HG03135 (cell line): ENCODE measurements around the gene PRM1.
"Not testable (repeated sequence)": the region's sequence is repeated elsewhere in the genome, so short reads cannot be mapped to it uniquely, and the experiment has no call there.

Experiments
- ATAC-seq: cut with Tn5 transposase; IDR thresholded peaks from one replicate; pipeline ENCODE4 v1.9.1; 2021; ENCODE audit warnings: mild to moderate bottlenecking, moderate library complexity; ENCODE audit not compliant: unreplicated experiment

Gene PRM1

DNA sequence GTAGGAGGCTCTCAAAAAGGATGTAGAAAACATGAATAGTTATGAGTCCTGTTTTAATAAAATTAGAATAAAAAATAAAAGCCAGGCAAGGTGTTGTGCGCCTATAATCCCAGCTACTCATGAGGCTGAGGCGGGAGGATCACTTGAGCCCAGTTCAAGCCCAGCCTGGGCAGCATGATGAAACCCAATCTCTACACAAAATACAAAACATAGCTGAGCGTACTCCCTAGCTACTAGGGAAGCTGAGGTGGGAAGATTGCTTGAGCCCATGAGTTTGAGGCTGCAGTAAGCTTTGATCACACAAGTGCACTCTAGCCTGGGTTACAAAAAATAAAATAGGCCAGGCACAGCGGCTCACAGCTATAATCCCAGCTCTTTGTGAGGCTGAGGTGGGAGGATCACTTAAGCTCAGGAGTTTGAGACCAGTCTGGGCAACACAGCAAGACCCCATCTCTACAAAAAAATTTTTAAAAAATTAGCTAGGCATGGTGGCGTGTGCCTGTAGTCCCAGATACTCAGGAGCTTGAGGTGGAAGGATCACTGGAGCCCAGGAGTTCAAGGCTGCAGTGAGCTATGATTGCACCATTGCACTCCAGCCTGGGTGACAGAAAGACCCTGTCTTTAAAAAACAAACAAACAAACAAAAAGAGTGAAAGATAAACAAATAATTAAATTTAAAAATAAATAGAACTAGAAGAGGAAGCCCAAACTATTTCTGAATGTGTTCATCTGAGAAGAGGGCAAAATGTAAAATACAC lies 17.2 kb upstream of the PRM1 start:
- no peak for ATAC-seq

DNA sequence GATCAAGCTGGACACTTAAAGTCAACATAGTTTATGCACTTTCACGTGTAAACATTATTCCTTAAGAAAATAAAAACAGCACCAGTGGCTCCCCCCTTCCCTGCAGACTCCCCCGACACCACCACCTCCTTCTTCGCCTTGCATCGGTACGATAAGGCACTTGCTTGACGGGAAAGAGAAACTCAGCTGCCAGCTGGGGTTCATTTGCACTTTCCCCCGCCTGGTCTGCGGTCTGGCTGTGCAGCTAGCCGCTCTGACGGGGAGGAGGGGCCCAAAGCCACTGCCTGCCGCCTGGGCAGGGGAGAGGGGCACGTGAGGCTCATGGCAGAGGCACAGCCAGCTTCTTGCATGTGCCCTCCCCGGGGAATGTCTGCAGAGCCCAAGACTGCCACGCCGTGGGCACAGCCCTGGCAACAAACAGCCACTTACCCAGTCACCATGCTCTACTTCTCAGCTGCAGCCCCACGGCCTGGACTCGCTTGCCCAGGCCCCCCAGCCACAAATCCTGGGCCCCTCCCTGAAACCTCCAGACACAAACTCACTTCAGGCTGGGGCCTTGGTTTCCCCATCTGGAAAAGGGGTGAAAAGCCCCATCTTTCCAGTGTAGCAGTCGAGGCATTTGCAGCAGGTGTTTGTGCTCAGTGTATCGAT lies 16.5 kb upstream of the PRM1 start:
- ATAC-seq: peak; percentile 63

DNA sequence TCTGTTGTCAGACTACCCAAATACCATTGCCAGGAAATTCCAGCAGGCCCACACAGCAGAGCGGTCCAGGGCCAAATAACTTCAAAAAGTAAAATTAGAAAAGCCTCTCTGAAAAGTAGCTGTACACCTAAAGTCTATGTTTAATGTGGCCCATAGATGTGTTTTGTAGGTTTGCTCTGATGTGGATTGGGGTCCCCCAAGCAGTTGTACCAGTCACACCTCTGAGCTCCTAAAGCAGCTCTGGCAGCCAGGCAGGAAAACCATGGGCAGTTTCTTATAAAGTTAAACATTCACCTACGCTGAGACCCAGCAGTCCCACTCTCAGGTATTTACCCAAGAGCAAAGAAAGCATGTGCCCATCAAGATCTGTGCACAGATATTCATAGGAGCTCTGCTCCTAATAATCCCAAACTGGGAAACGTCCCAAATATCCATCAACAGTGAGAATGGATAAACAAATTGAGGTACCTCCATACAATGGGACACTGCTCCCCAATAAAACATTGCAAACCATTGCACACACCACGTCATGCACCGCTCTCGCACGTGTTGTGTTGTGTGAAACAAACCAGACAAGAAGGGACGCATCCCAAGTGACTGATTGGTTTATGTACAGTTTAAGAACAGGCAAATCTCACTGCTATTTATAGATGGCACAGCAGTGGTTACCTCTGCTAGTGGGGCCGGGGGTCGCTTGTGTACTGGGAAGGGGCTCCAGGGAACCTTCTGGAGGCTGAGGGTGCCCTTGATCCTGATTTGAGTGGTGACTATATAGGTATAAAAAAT lies 15.8 kb upstream of the PRM1 start:
- ATAC-seq: peak; percentile 22

DNA sequence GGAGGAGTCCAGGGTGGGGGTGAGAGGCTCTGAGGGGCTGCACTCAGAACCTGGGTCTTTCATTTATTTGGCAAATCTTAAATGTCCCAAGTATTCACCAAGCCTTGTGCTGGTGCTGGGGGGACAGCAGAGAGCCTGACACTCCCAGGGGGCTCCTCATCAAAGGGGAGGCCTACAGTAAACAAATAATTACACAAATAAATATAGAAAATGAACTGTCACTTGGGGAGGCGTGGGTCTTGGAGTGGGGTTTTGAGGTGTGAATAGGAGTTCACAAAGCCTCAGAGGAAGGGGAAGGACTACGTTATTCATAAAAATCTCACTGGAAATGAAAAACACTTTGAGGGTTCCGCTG lies 15.2 kb upstream of the PRM1 start:
- no peak for ATAC-seq

DNA sequence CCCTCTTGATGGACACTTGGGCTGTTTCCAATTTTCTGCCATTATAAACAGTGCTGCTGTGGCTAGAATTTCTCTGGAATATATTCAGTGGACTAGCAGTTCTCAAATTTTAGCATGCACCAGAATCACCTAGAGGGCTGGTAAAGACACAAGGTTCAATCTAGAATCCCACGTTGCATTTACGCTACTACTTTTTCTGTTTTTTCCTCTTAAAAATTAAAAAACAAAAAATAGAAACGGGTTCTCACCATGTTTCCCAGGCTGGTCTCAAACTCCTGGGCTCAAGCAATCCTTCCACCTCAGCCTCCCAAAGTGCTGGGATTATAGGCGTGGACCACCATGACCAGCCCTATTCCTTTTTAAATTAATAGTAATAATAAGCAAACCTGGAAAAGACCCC lies 14.5 kb upstream of the PRM1 start:
- ATAC-seq: no peak

GRCh38 chr16:11292076-11292748 lies 11.1 kb upstream of the PRM1 start:
- ATAC-seq: no peak

DNA sequence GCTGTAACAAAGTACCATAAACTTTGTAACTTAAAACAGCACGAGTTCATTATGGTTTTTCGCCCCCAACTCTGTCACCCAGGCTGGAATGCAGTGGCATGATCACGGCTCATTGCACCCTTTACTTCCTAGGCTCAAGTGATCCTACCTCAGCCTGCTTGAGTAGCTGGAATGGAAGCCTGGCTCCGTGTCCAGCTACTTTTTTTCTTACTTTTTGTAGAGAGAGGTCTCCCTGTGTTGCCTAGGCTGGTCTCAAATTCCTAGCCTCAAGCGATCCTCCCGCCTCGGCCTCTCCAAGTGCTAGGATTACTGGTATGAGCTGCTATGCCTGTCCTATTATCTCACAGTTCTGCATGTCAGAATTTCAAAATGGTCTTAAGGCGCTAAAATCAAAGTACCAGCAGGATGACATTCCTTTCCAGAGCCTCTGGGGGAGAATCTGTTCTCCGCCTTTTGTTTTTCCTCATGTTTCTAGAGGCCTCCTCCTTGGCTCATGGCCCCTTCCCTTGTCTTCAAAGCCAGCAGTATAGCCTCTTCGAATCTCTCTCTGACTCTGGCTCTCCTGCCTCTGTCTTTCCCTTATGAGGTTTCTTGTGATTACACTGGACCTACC lies 10.1 kb upstream of the PRM1 start:
- no peak for ATAC-seq

GRCh38 chr16:11290102-11290893 lies 9.2 kb upstream of the PRM1 start:
- no peak for ATAC-seq

GRCh38 chr16:11289696-11290095 lies 8.6 kb upstream of the PRM1 start:
- ATAC-seq: not testable (repeated sequence)

- ATAC-seq: no peak
Observed at GRCh38 chr16:11289202-11289601, 8.1 kb upstream of the PRM1 start.

- ATAC-seq: no peak
Observed at GRCh38 chr16:11285842-11286241, 4.7 kb upstream of the PRM1 start.

- ATAC-seq: no peak
Observed at GRCh38 chr16:11283820-11284248, 2.7 kb upstream of the PRM1 start.

DNA sequence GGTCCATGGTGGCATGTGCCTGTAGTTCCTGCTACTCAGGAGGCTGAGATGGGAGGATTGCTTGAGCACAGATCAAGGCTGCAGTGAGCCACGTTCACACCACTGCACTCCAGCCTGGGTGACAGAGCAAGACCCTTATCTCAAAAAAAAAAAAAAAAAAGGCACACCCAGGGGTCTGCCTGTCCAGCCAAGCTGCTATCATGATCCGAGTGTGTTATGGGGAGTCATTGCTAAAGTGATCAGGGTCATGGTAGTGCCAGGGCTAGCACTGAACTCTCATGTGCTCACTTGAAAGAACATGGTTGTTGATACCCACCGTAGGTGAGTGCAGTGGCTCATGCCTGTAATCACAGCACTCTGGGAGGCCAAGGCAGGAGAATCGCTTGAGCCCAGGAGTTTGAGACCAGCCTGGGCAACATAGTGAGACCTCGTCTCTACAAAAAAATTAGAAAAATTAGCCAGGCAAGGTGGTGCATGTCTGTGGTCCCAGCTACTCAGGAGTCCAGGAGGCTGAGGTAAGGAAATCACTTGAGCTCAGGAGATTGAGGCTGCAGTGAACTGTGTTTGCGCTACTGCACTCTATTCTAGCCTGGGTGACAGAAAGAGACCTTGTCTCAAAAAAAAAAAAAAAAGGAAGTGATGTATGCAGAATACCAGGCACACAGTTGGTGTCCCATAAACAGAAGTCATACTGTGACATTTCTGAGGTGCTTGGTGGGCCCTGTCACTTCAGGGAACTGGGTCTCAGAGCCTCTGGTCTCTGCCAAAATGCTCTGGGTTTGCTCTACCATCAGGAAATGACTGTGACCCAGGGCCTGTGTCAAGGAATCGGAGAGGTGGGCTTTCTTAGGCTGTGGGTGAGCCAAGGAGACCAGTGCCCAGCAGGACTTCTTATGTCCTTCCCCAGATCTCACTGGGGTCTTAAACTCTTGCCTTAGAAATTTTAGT lies 2.2 kb downstream of the PRM1 start:
- ATAC-seq: no peak

DNA sequence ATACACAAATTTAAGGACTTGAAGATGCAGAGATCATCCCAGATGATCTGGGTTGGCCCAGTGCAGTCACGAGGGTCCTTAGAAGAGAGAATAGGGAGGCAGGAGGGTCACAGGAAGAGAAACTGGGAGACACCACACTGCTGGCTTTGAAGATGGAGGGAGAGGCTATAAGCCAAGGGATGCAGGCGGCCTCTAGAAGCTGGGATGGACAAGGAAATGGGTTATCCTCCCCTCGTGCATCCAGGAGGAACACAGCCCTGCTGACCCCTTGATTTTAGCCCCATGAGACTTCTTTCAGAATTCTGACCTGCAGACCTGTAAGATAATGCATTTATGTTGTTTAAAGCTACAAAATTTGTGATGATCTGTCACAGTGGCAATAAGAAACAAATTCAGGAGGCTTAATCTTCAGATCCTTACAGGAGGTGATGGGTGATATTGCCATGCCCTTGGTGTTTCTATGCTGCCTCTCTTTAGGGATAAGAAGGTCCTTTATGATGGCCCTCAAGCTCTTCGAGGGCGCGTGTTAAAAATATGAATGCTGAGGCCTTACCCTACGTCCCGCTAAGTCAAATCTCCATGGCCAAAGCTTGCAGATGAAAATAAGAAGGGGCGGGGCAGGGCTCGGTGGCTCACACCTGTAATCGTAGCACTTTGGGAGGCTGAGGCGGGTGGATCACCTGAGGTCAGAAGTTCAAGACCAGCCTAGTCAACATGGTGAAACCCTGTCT lies 3.4 kb downstream of the PRM1 start:
- no peak for ATAC-seq

DNA sequence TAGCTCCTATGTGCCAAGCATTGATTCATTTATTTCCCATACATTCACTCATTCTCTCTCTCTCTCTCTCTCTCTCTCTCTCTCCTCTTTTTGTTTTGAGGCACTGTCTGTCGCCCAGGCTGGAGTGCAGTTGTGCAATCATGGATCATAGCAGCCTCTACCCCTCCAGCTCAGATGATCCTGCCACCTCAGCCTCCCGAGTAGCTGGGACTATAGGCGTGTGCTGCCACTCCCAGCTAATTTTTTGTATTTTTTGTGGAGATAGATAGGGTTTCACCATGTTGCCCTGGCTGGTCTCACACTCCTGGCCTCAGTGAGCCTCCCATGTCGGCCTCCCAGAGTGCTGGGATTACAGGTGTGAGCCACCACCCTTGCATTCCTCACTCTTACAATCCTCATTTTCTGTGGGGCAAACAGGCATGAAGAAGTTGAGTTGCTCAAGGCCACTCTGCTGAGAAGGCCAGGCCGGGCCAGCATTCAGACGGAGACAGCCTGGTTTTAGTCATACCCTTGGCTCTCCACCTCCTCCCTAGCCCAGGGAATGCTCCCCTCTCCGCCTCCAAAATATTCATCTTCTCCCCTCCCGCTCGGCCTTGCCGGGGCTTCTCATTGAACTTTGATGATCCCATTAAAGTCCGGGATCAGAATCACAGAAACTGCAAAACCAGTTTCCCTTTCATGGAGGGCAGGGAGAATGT lies 4.1 kb downstream of the PRM1 start:
- no peak for ATAC-seq

GRCh38 chr16:11276143-11276895 lies 4.8 kb downstream of the PRM1 start, which contains the start of gene PRM2:
Gene PRM2, minus strand, starts transcription at chr16:11276480. Its CDS starts 110 bp downstream, at chr16:11276370.
- no peak for ATAC-seq

DNA sequence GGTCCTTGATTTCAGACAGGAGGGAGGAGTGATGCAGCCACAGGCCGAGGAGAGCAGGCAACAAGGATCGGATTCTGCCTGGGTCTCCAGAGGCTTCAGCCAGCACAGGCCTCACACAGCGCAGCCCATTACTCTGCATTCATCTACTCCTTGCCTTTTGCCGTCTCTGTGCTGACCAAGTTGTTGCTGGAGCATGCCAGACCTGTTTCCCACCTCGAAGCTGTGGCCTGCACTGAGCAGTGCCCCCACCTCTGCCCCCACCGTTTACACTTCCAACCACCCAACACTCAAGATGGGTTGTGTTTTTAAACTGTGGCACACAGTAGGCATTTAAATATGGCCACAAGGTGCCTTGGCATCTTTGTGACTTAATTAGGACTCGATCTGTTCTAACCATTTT lies 6.2 kb downstream of the PRM1 start:
- no peak for ATAC-seq
